DND-41 (cell line): Measurements from ENCODE around the gene REEP6.

Experiments
- EZH2 ChIP-seq: IDR thresholded peaks from 3 replicates; pipeline ENCODE4 v1.6.1; 2012; ENCODE audit warnings: borderline replicate concordance, low read depth, mild to moderate bottlenecking, moderate library complexity, low read length, inconsistent platforms; ENCODE audit not compliant: severe bottlenecking
- TF ChIP-seq, protein P1 (sequence below): IDR thresholded peaks from 2 replicates; pipeline ENCODE4 v1.5.1; 2012; ENCODE audit warnings: borderline replicate concordance, low read length, moderate library complexity, mild to moderate bottlenecking; ENCODE audit not compliant: poor library complexity, severe bottlenecking; ENCODE audit errors: extremely low read depth

DNA sequence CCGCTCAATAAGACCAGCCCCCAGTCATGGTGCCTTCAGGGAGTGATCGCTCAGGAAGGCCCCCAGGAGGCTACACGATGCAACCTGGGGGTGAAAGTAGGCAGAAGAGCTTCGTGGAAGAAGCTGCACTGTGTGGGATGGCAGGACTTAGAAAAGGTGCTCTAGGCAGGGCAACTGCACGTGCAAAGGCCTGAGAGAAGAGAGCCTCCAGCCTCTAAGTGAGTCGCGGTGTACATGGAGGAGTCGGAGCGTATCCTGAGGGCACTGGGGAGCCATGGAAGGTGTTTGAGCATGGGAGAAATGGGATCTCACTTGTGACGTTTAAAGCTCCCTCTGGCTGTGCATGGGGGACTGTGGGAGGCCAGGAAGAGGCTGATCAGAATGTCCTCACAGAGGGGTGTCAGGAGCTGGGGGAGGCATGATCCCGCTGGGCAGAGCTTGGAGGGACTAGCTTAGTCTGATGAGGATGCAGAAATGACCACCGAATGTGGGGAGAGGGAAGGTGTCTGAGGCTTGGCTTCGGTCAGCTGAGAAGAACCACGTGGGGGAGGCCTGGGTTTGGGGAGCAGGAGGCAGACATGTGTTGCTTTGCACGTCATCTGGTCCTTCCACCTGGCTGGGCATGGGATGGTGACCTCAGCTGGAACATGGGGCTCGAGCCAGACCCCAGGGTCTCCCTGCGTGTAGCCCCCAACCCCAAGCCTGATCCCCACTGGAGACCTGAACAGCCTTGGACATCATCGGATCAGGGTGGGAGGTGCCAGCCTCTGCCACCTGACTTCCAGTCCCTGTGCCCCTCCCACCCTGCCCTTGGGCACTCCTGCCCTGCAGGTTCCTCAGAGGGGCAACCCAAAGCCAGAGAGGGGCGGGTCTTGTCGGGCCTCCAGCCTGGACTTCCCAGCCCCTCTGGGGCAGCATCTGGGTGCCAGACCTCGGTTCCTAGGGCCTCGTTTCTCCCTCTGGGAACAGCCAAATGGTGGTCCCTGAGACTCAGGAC, 39.9 kb upstream of the REEP6 start:
- TF ChIP-seq, protein P1, sequence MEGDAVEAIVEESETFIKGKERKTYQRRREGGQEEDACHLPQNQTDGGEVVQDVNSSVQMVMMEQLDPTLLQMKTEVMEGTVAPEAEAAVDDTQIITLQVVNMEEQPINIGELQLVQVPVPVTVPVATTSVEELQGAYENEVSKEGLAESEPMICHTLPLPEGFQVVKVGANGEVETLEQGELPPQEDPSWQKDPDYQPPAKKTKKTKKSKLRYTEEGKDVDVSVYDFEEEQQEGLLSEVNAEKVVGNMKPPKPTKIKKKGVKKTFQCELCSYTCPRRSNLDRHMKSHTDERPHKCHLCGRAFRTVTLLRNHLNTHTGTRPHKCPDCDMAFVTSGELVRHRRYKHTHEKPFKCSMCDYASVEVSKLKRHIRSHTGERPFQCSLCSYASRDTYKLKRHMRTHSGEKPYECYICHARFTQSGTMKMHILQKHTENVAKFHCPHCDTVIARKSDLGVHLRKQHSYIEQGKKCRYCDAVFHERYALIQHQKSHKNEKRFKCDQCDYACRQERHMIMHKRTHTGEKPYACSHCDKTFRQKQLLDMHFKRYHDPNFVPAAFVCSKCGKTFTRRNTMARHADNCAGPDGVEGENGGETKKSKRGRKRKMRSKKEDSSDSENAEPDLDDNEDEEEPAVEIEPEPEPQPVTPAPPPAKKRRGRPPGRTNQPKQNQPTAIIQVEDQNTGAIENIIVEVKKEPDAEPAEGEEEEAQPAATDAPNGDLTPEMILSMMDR: no peak
- TF ChIP-seq EZH2: no peak
